ENCODE results near the gene ZSWIM8.

The ZSWIM8 gene

GRCh38 chr10:73850863-73851461, 65.6 kb downstream of the ZSWIM8 start:
- CTCF ChIA-PET = interaction anchor here (1.3 to 12.2 kb wide), 7 partner anchors 11 to 322 kb away, joined by 4 to 383 read pairs (median 9); partner anchors contain the start of gene CAMK2G
- DNase-seq (ENCODE audit: extremely low spot score) = no peak
- POLR2A ChIA-PET = no interaction called here
- TF ChIP-seq CTCF (IDR thresholded peaks at IDR 0.05; ENCODE audit: control extremely low read depth, extremely low read depth, low read depth, missing control alignments) = no peak

Data from GM10248 (cell line).